ENCODE results near the gene RGS19. TPM values are rescaled to one million over a fixed set of nuclear protein-coding genes. Genes with fewer than 3 reads are reported as not detected.

RGS19 gene
- total RNA-seq, 3 donors from 2014 or later, result 14.7 to 22.2 (median 16.4) TPM

GRCh38 chr20:64100566-64100888 is 21.2 kb upstream of the RGS19 start:
- Histone ChIP-seq H3K4me1 (no peaks in the 10 kb centered on the region), H3K27ac (no peak overlapping the region), H3K4me3 (no peak overlapping the region), H3K36me3 (no peaks in the 10 kb centered on the region), H3K27me3 (peaks cover 5 to 34% of the 10 kb centered on the region in 2 donors), H3K9me3 (no peaks in the 10 kb centered on the region)
- DNase-seq (ENCODE audit: low spot score in 2 of 2), result no peak
- intact Hi-C loops (cut with DNase I; ENCODE audit: low total_unique reads), result no loop called here
- no peak for TF ChIP-seq POLR2AphosphoS5 (IDR thresholded peaks at IDR 0.05)
- no peak for TF ChIP-seq CTCF (IDR thresholded peaks at IDR 0.05)
- TF ChIP-seq POLR2A (IDR thresholded peaks at IDR 0.05), result no peak

GRCh38 chr20:64099880-64100565 is 20.7 kb upstream of the RGS19 start:
- Histone ChIP-seq H3K4me1 (no peaks in the 10 kb centered on the region), H3K27ac (no peak overlapping the region), H3K36me3 (no peaks in the 10 kb centered on the region), H3K27me3 (peaks cover 5 to 34% of the 10 kb centered on the region in 2 donors), H3K4me3 (no peak overlapping the region), H3K9me3 (no peaks in the 10 kb centered on the region)
- no peak for DNase-seq (ENCODE audit: low spot score in 2 of 2)
- TF ChIP-seq POLR2AphosphoS5 (IDR thresholded peaks at IDR 0.05), result no peak
- TF ChIP-seq CTCF (IDR thresholded peaks at IDR 0.05), result no peak
- no peak for TF ChIP-seq POLR2A (IDR thresholded peaks at IDR 0.05)
- intact Hi-C loops (cut with DNase I; ENCODE audit: low total_unique reads), result no loop called here

GRCh38 chr20:64099086-64099786 is 19.9 kb upstream of the RGS19 start:
- no peaks in the 10 kb centered on the region for H3K9me3 ChIP-seq
- intact Hi-C loops (cut with DNase I; ENCODE audit: low total_unique reads), result no loop called here
- H3K4me1 ChIP-seq, result no peaks in the 10 kb centered on the region
- DNase-seq (ENCODE audit: low spot score in 2 of 2), result no peak
- no peak overlapping the region for H3K27ac ChIP-seq
- no peaks in the 10 kb centered on the region for H3K36me3 ChIP-seq
- no peak for TF ChIP-seq POLR2A (IDR thresholded peaks at IDR 0.05)
- no peak for TF ChIP-seq CTCF (IDR thresholded peaks at IDR 0.05)
- no peak for TF ChIP-seq POLR2AphosphoS5 (IDR thresholded peaks at IDR 0.05)
- no peak overlapping the region for H3K4me3 ChIP-seq
- H3K27me3 ChIP-seq, result peaks cover 5 to 34% of the 10 kb centered on the region in 2 donors

- intact Hi-C loops (cut with DNase I; ENCODE audit: low total_unique reads), result no loop called here
- no peak for DNase-seq (ENCODE audit: low spot score in 2 of 2)
- no peaks in the 10 kb centered on the region for H3K36me3 ChIP-seq
- TF ChIP-seq POLR2AphosphoS5 (IDR thresholded peaks at IDR 0.05), result no peak
- no peaks in the 10 kb centered on the region for H3K9me3 ChIP-seq
- no peak overlapping the region for H3K27ac ChIP-seq
- peaks cover 5 to 27% of the 10 kb centered on the region in 2 donors for H3K27me3 ChIP-seq
- no peak overlapping the region for H3K4me3 ChIP-seq
- no peaks in the 10 kb centered on the region for H3K4me1 ChIP-seq
Measured at GRCh38 chr20:64098471-64099013, 19.2 kb upstream of the RGS19 start.

- Histone ChIP-seq H3K4me1 (no peaks in the 10 kb centered on the region), H3K4me3 (no peak overlapping the region), H3K36me3 (no peaks in the 10 kb centered on the region), H3K27ac (no peak overlapping the region), H3K9me3 (no peaks in the 10 kb centered on the region), H3K27me3 (peaks cover 0 to 8% of the 10 kb centered on the region in 2 donors)
- TF ChIP-seq CTCF (IDR thresholded peaks at IDR 0.05), result no peak
- no peak for TF ChIP-seq POLR2A (IDR thresholded peaks at IDR 0.05)
- TF ChIP-seq POLR2AphosphoS5 (IDR thresholded peaks at IDR 0.05), result no peak
- intact Hi-C loops (cut with DNase I; ENCODE audit: low total_unique reads), result no loop called here
- no peak for DNase-seq (ENCODE audit: low spot score in 2 of 2)
Measured at GRCh38 chr20:64096535-64096934, 17.2 kb upstream of the RGS19 start.
